ENCODE data around the gene NLRP9.

DNA sequence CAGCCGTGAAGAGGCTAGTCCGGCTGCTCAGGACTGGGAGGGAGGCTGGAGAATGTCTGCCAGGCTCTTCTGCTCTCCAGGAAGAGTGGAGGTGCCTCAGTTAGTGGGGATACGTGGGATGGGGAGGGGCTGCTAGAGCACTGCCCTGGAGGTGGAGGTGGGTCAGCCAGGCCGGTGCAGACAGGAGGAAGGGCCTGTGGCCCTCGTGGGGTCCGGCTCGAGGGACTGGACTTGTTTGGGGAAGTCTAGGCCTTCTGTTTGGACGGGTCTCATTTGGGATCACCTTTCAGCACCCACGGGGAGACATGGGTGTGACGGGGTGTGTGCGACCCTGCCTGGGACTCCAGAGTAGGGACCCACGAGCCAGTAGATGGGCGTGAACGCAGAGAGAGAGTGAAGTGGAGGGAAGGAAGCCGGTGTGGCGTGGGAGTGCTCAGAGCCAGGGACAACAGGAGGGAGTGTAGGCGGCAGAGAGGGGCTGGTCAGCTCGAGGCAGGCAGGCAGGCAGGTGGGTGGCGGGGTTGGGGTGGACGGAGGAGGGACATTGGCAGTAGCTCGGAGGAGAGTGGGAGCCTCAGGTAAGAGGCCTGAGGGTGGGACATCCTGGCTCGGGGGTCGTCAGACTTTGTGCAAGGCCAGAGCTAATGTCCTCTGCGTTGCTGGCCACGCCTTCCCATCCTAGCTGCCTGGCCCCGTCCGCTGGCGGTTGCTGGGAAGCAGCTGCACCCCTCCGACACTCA, 51.7 kb downstream of the NLRP9 start:
- TF ChIP-seq CTCF (IDR thresholded peaks at IDR 0.05), result no peak
- TF ChIP-seq RCOR1 (IDR thresholded peaks at IDR 0.05; ENCODE audit: low read depth, low read length), result no peak
- TF ChIP-seq POLR2A (IDR thresholded peaks at IDR 0.05; ENCODE audit: low read length), result no peak
- TF ChIP-seq EP300 (IDR thresholded peaks at IDR 0.05), result no peak
- TF ChIP-seq TP53 (CRISPR knock-in tag; IDR thresholded peaks at IDR 0.05), result no peak
- TF ChIP-seq, protein P1, sequence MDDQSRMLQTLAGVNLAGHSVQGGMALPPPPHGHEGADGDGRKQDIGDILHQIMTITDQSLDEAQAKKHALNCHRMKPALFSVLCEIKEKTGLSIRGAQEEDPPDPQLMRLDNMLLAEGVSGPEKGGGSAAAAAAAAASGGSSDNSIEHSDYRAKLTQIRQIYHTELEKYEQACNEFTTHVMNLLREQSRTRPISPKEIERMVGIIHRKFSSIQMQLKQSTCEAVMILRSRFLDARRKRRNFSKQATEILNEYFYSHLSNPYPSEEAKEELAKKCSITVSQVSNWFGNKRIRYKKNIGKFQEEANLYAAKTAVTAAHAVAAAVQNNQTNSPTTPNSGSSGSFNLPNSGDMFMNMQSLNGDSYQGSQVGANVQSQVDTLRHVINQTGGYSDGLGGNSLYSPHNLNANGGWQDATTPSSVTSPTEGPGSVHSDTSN (IDR thresholded peaks at IDR 0.05), result no peak
- TF ChIP-seq HMGXB4 (CRISPR knock-in tag; IDR thresholded peaks at IDR 0.05; ENCODE audit: borderline replicate concordance), result no peak
- no peak for TF ChIP-seq CEBPB (IDR thresholded peaks at IDR 0.05)
- TF ChIP-seq, protein P2, sequence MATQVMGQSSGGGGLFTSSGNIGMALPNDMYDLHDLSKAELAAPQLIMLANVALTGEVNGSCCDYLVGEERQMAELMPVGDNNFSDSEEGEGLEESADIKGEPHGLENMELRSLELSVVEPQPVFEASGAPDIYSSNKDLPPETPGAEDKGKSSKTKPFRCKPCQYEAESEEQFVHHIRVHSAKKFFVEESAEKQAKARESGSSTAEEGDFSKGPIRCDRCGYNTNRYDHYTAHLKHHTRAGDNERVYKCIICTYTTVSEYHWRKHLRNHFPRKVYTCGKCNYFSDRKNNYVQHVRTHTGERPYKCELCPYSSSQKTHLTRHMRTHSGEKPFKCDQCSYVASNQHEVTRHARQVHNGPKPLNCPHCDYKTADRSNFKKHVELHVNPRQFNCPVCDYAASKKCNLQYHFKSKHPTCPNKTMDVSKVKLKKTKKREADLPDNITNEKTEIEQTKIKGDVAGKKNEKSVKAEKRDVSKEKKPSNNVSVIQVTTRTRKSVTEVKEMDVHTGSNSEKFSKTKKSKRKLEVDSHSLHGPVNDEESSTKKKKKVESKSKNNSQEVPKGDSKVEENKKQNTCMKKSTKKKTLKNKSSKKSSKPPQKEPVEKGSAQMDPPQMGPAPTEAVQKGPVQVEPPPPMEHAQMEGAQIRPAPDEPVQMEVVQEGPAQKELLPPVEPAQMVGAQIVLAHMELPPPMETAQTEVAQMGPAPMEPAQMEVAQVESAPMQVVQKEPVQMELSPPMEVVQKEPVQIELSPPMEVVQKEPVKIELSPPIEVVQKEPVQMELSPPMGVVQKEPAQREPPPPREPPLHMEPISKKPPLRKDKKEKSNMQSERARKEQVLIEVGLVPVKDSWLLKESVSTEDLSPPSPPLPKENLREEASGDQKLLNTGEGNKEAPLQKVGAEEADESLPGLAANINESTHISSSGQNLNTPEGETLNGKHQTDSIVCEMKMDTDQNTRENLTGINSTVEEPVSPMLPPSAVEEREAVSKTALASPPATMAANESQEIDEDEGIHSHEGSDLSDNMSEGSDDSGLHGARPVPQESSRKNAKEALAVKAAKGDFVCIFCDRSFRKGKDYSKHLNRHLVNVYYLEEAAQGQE (IDR thresholded peaks at IDR 0.05), result no peak
- TF ChIP-seq MYC (IDR thresholded peaks at IDR 0.05; ENCODE audit: borderline replicate concordance, low read length), result no peak
- TF ChIP-seq CHD2 (IDR thresholded peaks at IDR 0.05; ENCODE audit: low read length, partially characterized antibody), result no peak
- TF ChIP-seq BCL3 (IDR thresholded peaks at IDR 0.05), result no peak
- no peak for TF ChIP-seq KDM1A (IDR thresholded peaks at IDR 0.05; ENCODE audit: low read depth)

Measured in A549 (cell line).